PFSK-1 (cell line): ENCODE measurements around the gene ABI3BP.

Source experiments
- FOXP2 ChIP-seq: optimal IDR thresholded peaks from 2 replicates; pipeline ENCODE3; 2011; ENCODE audit warnings: borderline replicate concordance, control low read depth, inconsistent platforms; ENCODE audit not compliant: insufficient read depth; ENCODE audit errors: extremely low read length, extremely low read depth
- POLR2AphosphoS5 ChIP-seq: IDR thresholded peaks from 2 replicates; pipeline ENCODE4 v1.6.1; 2012; ENCODE audit warnings: low read depth, mild to moderate bottlenecking, control low read depth, low read length, moderate library complexity
- SIN3A ChIP-seq: IDR thresholded peaks from 2 replicates; pipeline ENCODE4 v1.6.1; 2012; ENCODE audit warnings: mild to moderate bottlenecking, low read length, moderate library complexity, borderline replicate concordance; ENCODE audit not compliant: insufficient read depth

DNA sequence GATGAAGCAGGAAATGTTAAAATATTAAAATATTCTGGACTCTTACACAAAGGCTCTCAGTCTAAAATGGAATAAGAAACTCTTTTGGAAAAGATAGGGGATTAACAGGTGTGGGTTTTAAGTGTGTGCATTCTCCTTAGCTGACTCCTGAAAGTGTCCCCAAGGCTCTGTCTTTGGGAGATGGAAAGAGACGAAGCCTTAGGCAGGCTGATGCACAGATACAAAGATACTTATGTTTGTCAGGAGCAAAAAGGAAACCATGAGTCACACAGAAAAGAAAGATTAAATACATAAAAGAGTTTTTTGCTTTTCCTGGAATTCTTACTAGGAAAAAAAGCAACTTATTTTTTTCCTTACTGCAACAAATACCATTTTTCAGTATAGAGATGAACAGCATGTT is 23.8 kb upstream of the ABI3BP start:
- no peak for TF ChIP-seq SIN3A
- no peak for TF ChIP-seq POLR2AphosphoS5
- TF ChIP-seq FOXP2 = no peak
